ENCODE data around the gene PRSS38. TPM values are rescaled to one million over a fixed set of nuclear protein-coding genes. Genes with fewer than 3 reads are reported as not detected.

Gene PRSS38
- total RNA-seq, 4 donors from 2014 or later, result not detected

DNA sequence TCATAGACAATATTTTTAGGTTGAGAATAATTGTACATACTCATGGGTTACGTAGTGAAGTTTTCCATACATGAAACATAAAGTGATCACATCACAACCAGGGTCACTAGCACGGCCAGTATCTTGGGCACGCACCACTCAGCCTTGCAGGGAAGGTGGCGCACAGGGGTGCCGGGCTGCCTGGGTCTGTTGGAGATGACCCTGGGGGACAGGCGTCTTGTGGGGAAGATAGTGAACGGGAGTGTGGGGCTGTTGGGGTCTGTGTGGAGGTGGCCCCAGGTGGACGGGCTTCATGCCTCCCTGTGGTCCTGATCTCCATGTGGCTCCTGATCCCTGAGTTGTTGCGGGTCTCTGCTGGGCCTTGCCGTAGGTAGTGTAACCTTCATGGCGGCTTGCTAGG lies 38.3 kb upstream of the PRSS38 start:
- Histone ChIP-seq H3K36me3 (peaks cover 21% of the 10 kb centered on the region), H3K9me3 (no peaks in the 10 kb centered on the region), H3K27ac (no peak overlapping the region), H3K4me1 (no peaks in the 10 kb centered on the region), H3K27me3 (no peaks in the 10 kb centered on the region), H3K4me3 (no peak overlapping the region)
- 96% methylated on average over 11 of the region's 11 CpGs for WGBS
- DNase-seq (ENCODE audit: low spot score in 2 of 2), result peak in 1 of 2 donors; percentile 46
- TF ChIP-seq EP300 (IDR thresholded peaks at IDR 0.05) (no peak), POLR2AphosphoS5 (IDR thresholded peaks at IDR 0.05) (no peak), POLR2A (IDR thresholded peaks at IDR 0.05) (no peak)
- TF ChIP-seq, protein P1, sequence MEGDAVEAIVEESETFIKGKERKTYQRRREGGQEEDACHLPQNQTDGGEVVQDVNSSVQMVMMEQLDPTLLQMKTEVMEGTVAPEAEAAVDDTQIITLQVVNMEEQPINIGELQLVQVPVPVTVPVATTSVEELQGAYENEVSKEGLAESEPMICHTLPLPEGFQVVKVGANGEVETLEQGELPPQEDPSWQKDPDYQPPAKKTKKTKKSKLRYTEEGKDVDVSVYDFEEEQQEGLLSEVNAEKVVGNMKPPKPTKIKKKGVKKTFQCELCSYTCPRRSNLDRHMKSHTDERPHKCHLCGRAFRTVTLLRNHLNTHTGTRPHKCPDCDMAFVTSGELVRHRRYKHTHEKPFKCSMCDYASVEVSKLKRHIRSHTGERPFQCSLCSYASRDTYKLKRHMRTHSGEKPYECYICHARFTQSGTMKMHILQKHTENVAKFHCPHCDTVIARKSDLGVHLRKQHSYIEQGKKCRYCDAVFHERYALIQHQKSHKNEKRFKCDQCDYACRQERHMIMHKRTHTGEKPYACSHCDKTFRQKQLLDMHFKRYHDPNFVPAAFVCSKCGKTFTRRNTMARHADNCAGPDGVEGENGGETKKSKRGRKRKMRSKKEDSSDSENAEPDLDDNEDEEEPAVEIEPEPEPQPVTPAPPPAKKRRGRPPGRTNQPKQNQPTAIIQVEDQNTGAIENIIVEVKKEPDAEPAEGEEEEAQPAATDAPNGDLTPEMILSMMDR (IDR thresholded peaks at IDR 0.05), result no peak

DNA sequence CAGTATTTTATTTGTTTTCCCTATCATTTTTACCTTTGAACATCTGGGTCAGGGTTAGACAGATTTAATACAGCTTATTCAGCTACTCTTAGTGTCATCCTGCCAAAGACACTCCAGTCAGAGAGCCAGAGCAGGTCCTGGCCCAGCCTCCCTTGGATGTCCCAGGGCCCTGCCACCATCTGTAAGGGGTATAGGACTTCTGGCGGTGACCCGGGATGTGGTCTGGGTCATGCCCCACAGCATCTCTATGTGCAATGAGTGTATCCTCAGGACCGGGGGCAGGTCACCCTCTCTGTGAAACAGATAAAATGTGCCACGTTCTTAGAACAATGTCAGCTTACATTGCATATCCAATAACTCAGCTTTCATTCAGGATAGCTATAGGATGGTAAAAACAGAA lies 37.8 kb upstream of the PRSS38 start:
- peaks cover 26% of the 10 kb centered on the region for H3K36me3 ChIP-seq
- DNase-seq (ENCODE audit: low spot score in 2 of 2), result peak in 1 of 2 donors; percentile 38
- TF ChIP-seq POLR2AphosphoS5 (IDR thresholded peaks at IDR 0.05) (no peak), EP300 (IDR thresholded peaks at IDR 0.05) (no peak), POLR2A (IDR thresholded peaks at IDR 0.05) (no peak)
- TF ChIP-seq, protein P1 (IDR thresholded peaks at IDR 0.05), result no peak
- H3K27me3 ChIP-seq, result no peaks in the 10 kb centered on the region
- no peak overlapping the region for H3K4me3 ChIP-seq
- 98% methylated on average over 4 of the region's 4 CpGs for whole genome bisulfite sequencing
- H3K27ac ChIP-seq, result no peak overlapping the region
- H3K9me3 ChIP-seq, result no peaks in the 10 kb centered on the region
- no peaks in the 10 kb centered on the region for H3K4me1 ChIP-seq

DNA sequence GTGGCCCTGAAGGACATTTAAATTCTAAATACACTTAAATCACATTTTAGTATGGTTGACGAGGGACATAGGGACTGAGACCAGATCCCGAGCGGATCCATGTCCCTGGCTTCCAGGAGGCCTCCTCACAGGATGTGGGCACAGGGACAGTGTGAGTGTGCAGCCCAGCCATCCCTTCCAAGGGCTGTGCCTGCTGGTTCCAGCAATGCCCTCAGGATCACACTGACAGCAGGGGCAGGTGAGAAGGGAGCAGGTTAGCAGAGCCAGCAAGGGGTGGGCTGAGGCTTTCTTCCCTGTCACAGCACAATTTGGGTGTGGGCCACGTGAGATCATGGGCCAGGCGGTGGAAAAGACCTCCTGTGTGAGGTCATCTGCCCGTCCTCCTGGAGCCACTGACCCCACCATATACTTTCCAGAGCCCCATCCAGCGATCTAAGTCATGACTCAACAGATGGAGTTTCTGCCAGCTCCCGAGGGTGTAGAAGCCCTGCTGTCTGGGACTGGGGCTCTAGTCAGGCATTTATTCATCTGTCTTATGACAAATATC lies 37.0 kb upstream of the PRSS38 start:
- Histone ChIP-seq H3K4me1 (no peaks in the 10 kb centered on the region), H3K27ac (no peak overlapping the region), H3K36me3 (peaks cover 26% of the 10 kb centered on the region), H3K27me3 (no peaks in the 10 kb centered on the region), H3K4me3 (no peak overlapping the region), H3K9me3 (no peaks in the 10 kb centered on the region)
- DNase-seq (ENCODE audit: low spot score in 2 of 2), result peak in 1 of 2 donors; percentile 33
- TF ChIP-seq EP300 (IDR thresholded peaks at IDR 0.05), result no peak
- TF ChIP-seq, protein P1 (IDR thresholded peaks at IDR 0.05), result no peak
- no peak for TF ChIP-seq POLR2A (IDR thresholded peaks at IDR 0.05)
- no peak for TF ChIP-seq POLR2AphosphoS5 (IDR thresholded peaks at IDR 0.05)
- WGBS, result 80% methylated on average over 6 of the region's 8 CpGs

DNA sequence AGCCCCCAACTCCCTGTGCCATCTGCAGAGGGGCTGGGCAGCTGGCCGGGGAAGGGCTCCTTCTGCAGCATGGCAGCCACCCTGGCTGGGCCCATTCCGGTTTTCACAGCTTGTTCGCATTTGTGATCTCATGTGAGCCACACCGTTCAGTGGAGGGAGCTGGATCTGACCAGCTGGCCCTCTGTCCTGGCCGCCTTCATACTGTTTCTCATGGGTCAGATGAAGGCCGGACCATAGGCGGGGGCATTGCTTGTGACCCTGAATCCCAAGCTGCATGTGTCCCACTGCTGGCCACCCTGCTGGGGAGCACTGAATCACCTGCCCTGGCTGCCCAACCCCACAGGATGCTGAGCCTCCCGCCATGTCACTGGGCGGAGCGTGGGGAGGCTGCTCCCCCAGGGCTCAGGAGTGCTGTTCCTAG lies 36.4 kb upstream of the PRSS38 start:
- TF ChIP-seq POLR2A (IDR thresholded peaks at IDR 0.05), result no peak
- no peak for TF ChIP-seq EP300 (IDR thresholded peaks at IDR 0.05)
- Histone ChIP-seq H3K27ac (no peak overlapping the region), H3K9me3 (no peaks in the 10 kb centered on the region), H3K36me3 (peaks cover 26% of the 10 kb centered on the region), H3K4me3 (no peak overlapping the region), H3K27me3 (no peaks in the 10 kb centered on the region), H3K4me1 (no peaks in the 10 kb centered on the region)
- WGBS, result 90% methylated on average over 5 of the region's 10 CpGs
- peak; percentile 46 to 57 for DNase-seq (ENCODE audit: low spot score in 2 of 2)

DNA sequence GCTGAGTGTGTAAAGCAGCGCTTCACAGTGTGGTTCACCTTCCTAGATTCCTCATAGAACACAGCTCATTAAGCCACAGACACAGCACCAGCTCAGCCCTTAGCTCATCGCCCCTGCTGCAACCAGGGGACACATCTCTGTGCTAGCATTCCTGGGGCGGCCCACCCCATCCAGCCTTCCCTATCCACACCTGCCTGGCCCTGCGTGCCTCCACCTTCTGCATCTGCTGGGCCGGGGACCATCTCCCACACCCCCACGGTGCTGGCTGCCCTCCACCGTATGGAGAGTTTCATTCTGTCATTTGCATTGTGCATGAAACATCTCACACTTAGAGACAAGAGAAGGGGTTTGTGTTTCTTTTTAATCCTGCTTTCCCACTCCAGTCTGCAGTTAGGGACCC lies 35.8 kb upstream of the PRSS38 start:
- H3K36me3 ChIP-seq, result peaks cover 26% of the 10 kb centered on the region
- peak; percentile 49 to 56 for DNase-seq (ENCODE audit: low spot score in 2 of 2)
- no peak overlapping the region for H3K27ac ChIP-seq
- H3K27me3 ChIP-seq, result no peaks in the 10 kb centered on the region
- no peaks in the 10 kb centered on the region for H3K9me3 ChIP-seq
- TF ChIP-seq POLR2AphosphoS5 (IDR thresholded peaks at IDR 0.05) (no peak), POLR2A (IDR thresholded peaks at IDR 0.05) (no peak), EP300 (IDR thresholded peaks at IDR 0.05) (no peak)
- TF ChIP-seq, protein P1 (IDR thresholded peaks at IDR 0.05), result no peak
- WGBS, result 91% methylated on average over 7 of the region's 7 CpGs
- H3K4me3 ChIP-seq, result no peak overlapping the region
- H3K4me1 ChIP-seq, result no peaks in the 10 kb centered on the region
